ENCODE measurements around the gene ABLIM2. TPM values are rescaled to one million over a fixed set of nuclear protein-coding genes. Genes with fewer than 3 reads are reported as not detected.

The ABLIM2 gene
- total and polyA plus RNA-seq, 2 of the 13 experiments (the other 11 are each of a cell fraction or from before 2014, with no cell fraction given), result 0.20 to 0.37 TPM

DNA sequence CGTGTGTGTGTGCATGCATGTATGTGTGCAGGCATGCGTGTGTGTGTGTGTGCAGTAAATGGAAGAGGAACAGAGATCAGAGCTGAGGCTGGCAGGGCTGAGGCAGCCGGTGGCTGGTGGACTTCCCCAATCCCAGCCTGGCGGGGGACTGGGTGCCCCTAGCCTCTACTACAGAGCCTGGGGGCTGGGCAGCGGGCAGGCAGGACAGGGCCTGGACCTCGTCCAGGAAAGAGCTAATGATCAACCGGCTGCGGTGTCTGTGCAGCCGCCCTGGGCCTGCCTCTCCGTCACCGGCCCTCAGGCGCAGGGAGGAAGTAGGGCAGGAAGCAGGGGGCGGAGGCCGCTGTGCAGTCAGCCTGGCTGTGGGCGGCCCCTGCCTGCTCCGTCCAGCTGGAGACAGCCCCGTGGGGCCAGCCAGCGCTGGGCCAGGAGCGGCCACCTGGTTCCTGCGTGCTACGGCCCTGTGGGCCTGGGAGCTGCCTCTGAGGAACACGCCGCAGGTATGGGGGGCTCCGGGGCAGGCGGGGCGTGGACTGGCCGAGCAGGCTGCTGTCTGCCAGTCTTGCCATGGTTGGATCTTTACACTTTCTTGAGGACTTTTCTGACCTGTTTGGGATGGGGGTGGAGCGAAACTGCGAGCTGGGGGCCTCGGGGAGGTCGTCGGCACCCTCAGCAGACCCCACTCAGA is 40.4 kb upstream of the ABLIM2 start, which contains the start of gene SH3TC1 (continued):
- TF ChIP-seq, protein P1, sequence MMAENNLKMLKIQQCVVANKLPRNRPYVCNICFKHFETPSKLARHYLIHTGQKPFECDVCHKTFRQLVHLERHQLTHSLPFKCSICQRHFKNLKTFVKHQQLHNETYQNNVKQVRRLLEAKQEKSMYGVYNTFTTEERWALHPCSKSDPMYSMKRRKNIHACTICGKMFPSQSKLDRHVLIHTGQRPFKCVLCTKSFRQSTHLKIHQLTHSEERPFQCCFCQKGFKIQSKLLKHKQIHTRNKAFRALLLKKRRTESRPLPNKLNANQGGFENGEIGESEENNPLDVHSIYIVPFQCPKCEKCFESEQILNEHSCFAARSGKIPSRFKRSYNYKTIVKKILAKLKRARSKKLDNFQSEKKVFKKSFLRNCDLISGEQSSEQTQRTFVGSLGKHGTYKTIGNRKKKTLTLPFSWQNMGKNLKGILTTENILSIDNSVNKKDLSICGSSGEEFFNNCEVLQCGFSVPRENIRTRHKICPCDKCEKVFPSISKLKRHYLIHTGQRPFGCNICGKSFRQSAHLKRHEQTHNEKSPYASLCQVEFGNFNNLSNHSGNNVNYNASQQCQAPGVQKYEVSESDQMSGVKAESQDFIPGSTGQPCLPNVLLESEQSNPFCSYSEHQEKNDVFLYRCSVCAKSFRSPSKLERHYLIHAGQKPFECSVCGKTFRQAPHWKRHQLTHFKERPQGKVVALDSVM (CRISPR knock-in tag; IDR thresholded peaks at IDR 0.05), result peak; percentile 72; the same call in 1 of the 2 replicates
- TF ChIP-seq SMARCE1 (IDR thresholded peaks at IDR 0.05; ENCODE audit: borderline replicate concordance) (no peak), ZNF205 (CRISPR knock-in tag; IDR thresholded peaks at IDR 0.05) (no peak; the same call in 1 of the 2 replicates), PAX8 (CRISPR knock-in tag; IDR thresholded peaks at IDR 0.05; ENCODE audit: borderline replicate concordance) (no peak), MBNL3 (CRISPR knock-in tag; conservative IDR thresholded peaks at IDR 0.05) (no peak), ZNF34 (CRISPR knock-in tag; IDR thresholded peaks at IDR 0.05; ENCODE audit: borderline replicate concordance) (no peak), RXRA (CRISPR knock-in tag; IDR thresholded peaks at IDR 0.05) (peak; percentile 60; the same call in 1 of the 2 replicates), FOXA3 (CRISPR knock-in tag; IDR thresholded peaks at IDR 0.05) (peak; percentile 68), MEIS2 (CRISPR knock-in tag; IDR thresholded peaks at IDR 0.05) (peak; percentile 93), ZNF607 (CRISPR knock-in tag; IDR thresholded peaks at IDR 0.05; ENCODE audit: borderline replicate concordance) (no peak; the same call in 1 of the 2 replicates), SOX5 (CRISPR knock-in tag; IDR thresholded peaks at IDR 0.05; ENCODE audit: borderline replicate concordance) (peak; percentile 70; the same call in 1 of the 2 replicates), CEBPB (IDR thresholded peaks at IDR 0.05; ENCODE audit: borderline replicate concordance, low read depth, low read length) (no peak), ZNF660 (CRISPR knock-in tag; IDR thresholded peaks at IDR 0.05; ENCODE audit: borderline replicate concordance, low read depth) (no peak), ZNF619 (CRISPR knock-in tag; IDR thresholded peaks at IDR 0.05) (no peak), ARNTL (CRISPR knock-in tag; IDR thresholded peaks at IDR 0.05) (no peak), NR2C2 (CRISPR knock-in tag; IDR thresholded peaks at IDR 0.05; ENCODE audit: borderline replicate concordance) (0 out of 2 replicates have a peak, but pooled peaks have one; percentile 47), ATF2 (CRISPR knock-in tag; IDR thresholded peaks at IDR 0.05) (peak; percentile 79; the same call in 1 of the 2 replicates)
- TF ChIP-seq, protein P2, sequence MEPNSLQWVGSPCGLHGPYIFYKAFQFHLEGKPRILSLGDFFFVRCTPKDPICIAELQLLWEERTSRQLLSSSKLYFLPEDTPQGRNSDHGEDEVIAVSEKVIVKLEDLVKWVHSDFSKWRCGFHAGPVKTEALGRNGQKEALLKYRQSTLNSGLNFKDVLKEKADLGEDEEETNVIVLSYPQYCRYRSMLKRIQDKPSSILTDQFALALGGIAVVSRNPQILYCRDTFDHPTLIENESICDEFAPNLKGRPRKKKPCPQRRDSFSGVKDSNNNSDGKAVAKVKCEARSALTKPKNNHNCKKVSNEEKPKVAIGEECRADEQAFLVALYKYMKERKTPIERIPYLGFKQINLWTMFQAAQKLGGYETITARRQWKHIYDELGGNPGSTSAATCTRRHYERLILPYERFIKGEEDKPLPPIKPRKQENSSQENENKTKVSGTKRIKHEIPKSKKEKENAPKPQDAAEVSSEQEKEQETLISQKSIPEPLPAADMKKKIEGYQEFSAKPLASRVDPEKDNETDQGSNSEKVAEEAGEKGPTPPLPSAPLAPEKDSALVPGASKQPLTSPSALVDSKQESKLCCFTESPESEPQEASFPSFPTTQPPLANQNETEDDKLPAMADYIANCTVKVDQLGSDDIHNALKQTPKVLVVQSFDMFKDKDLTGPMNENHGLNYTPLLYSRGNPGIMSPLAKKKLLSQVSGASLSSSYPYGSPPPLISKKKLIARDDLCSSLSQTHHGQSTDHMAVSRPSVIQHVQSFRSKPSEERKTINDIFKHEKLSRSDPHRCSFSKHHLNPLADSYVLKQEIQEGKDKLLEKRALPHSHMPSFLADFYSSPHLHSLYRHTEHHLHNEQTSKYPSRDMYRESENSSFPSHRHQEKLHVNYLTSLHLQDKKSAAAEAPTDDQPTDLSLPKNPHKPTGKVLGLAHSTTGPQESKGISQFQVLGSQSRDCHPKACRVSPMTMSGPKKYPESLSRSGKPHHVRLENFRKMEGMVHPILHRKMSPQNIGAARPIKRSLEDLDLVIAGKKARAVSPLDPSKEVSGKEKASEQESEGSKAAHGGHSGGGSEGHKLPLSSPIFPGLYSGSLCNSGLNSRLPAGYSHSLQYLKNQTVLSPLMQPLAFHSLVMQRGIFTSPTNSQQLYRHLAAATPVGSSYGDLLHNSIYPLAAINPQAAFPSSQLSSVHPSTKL (CRISPR knock-in tag; IDR thresholded peaks at IDR 0.05), result peak; percentile 81
- TF ChIP-seq, protein P3, sequence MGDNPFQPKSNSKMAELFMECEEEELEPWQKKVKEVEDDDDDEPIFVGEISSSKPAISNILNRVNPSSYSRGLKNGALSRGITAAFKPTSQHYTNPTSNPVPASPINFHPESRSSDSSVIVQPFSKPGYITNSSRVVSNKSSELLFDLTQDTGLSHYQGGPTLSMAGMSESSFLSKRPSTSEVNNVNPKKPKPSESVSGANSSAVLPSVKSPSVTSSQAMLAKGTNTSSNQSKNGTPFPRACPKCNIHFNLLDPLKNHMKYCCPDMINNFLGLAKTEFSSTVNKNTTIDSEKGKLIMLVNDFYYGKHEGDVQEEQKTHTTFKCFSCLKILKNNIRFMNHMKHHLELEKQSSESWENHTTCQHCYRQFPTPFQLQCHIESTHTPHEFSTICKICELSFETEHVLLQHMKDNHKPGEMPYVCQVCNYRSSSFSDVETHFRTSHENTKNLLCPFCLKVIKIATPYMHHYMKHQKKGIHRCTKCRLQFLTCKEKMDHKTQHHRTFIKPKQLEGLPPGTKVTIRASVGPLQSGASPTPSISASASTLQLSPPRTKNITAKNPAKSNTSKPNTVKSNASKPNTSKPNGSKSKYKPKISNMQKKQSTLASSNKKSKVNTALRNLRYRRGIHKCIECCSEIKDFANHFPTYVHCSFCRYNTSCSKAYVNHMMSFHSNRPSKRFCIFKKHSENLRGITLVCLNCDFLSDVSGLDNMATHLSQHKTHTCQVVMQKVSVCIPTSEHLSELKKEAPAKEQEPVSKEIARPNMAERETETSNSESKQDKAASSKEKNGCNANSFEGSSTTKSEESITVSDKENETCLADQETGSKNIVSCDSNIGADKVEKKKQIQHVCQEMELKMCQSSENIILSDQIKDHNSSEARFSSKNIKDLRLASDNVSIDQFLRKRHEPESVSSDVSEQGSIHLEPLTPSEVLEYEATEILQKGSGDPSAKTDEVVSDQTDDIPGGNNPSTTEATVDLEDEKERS (CRISPR knock-in tag; IDR thresholded peaks at IDR 0.05), result no peak

All from HepG2 (cell line).